K562 (cell line): ENCODE results near the gene FBXO46. TPM values are rescaled to one million over a fixed set of nuclear protein-coding genes. Genes with fewer than 3 reads are reported as not detected.

Source experiments
- ARID2 ChIP-seq: fragments of 450-650 bp; IDR thresholded peaks from 2 replicates; pipeline ENCODE4 v1.6.1; 2017; ENCODE audit warnings: antibody characterized with exemption, mild to moderate bottlenecking
- BRCA1 ChIP-seq, 2 experiments: fragments of 450-650 bp in 1 of 2; sonication (generic) in 1 of 2; formaldehyde crosslinking in 1 of 2; IDR thresholded peaks; 2 replicates each; pipeline versions ENCODE4 v1.5.0 to v1.6.1; 2017 to 2020; ENCODE audit warnings: mild to moderate bottlenecking in 1 of 2, missing genetic modification reagents in 1 of 2
- BRD9 ChIP-seq: fragments of 450-650 bp; IDR thresholded peaks from 2 replicates; pipeline ENCODE4 v1.6.1; 2018; ENCODE audit warnings: low read depth; ENCODE audit not compliant: partially characterized antibody
- BRF2 ChIP-seq: IDR thresholded peaks from 3 replicates; pipeline ENCODE4 v1.6.1; 2011; ENCODE audit warnings: borderline replicate concordance, mild to moderate bottlenecking; ENCODE audit not compliant: insufficient read length, insufficient read depth
- CBFB ChIP-seq: sonication (generic); formaldehyde crosslinking; IDR thresholded peaks from 2 replicates; pipeline ENCODE4 v1.4.0; 2020; ENCODE audit warnings: mild to moderate bottlenecking, missing genetic modification reagents
- DACH1 ChIP-seq: fragments of 450-650 bp; IDR thresholded peaks from 2 replicates; pipeline ENCODE4 v1.6.1; 2018; ENCODE audit not compliant: partially characterized antibody
- ERF ChIP-seq: fragments of 450-650 bp; formaldehyde crosslinking; IDR thresholded peaks from 2 replicates; pipeline ENCODE4 v1.4.0; 2020; ENCODE audit warnings: mild to moderate bottlenecking, mixed read lengths
- FOXK2 ChIP-seq, 2 experiments: fragments of 450-650 bp; IDR thresholded peaks in 1 of 2; conservative IDR thresholded peaks in 1 of 2; 2 replicates each; pipeline ENCODE4 v1.6.1; 2016; ENCODE audit warnings: low read depth in 2 of 2, mild to moderate bottlenecking in 1 of 2
- FOXO4 ChIP-seq: fragments of 450-650 bp; formaldehyde crosslinking; IDR thresholded peaks from 2 replicates; pipeline ENCODE4 v1.4.0; 2020; ENCODE audit warnings: mild to moderate bottlenecking, moderate library complexity
- GATAD2A ChIP-seq: fragments of 450-650 bp; IDR thresholded peaks from 2 replicates; pipeline ENCODE4 v1.6.1; 2017
- NEUROD1 ChIP-seq: fragments of 150-350 bp; IDR thresholded peaks from 2 replicates; pipeline ENCODE4 v1.6.1; 2014; ENCODE audit warnings: borderline replicate concordance, low read length, low read depth; ENCODE audit not compliant: partially characterized antibody
- NFYB ChIP-seq: IDR thresholded peaks from 2 replicates; pipeline ENCODE4 v1.6.1; 2011; ENCODE audit warnings: mild to moderate bottlenecking, moderate library complexity; ENCODE audit not compliant: insufficient read length; ENCODE audit errors: extremely low read depth
- PCBP1 ChIP-seq: fragments of 200-400 bp; formaldehyde crosslinking; IDR thresholded peaks from 2 replicates; pipeline ENCODE4 v1.6.1; 2018; ENCODE audit warnings: mild to moderate bottlenecking, low read depth, low read length; ENCODE audit not compliant: poor library complexity, severe bottlenecking
- SAP30 ChIP-seq: fragments of 200-600 bp; sonication (generic); IDR thresholded peaks from 2 replicates; pipeline ENCODE4 v1.6.1; 2012; ENCODE audit warnings: borderline replicate concordance, low read depth, mild to moderate bottlenecking, moderate library complexity, low read length, control low read depth, inconsistent platforms; ENCODE audit not compliant: insufficient read depth, poor library complexity, severe bottlenecking
- SMC3 ChIP-seq: conservative IDR thresholded peaks from 2 replicates; pipeline ENCODE4 v1.6.1; 2011; ENCODE audit warnings: low read depth, low read length, improper control_type of control experiment; ENCODE audit not compliant: insufficient read depth
- TAL1 ChIP-seq: fragments of 450-650 bp; IDR thresholded peaks from 2 replicates; pipeline ENCODE4 v1.6.1; 2016; ENCODE audit warnings: mild to moderate bottlenecking
- ZBTB1 ChIP-seq: sonication (generic); formaldehyde crosslinking; IDR thresholded peaks from 2 replicates; pipeline ENCODE4 v1.8.1; 2023; ENCODE audit warnings: missing genetic modification reagents, low read depth, mild to moderate bottlenecking, borderline replicate concordance
- ZNF232 ChIP-seq: sonication (generic); formaldehyde crosslinking; IDR thresholded peaks from 2 replicates; pipeline ENCODE4 v1.8.0; 2022; ENCODE audit warnings: mild to moderate bottlenecking, missing genetic modification reagents
- ZNF41 ChIP-seq: fragments of 250-450 bp; sonication (Bioruptor Pico); conservative IDR thresholded peaks from 2 replicates; pipeline ENCODE4 v1.4.0; 2020; ENCODE audit warnings: mild to moderate bottlenecking
- ZNF511 ChIP-seq: sonication (generic); formaldehyde crosslinking; IDR thresholded peaks from 2 replicates; pipeline ENCODE4 v1.8.0; 2022; ENCODE audit warnings: mild to moderate bottlenecking, missing genetic modification reagents
- ZNF586 ChIP-seq: fragments of 450-650 bp; formaldehyde crosslinking; conservative IDR thresholded peaks from 2 replicates; pipeline ENCODE4 v1.4.0; 2020; ENCODE audit warnings: mild to moderate bottlenecking, moderate library complexity
- ZNF699 ChIP-seq: fragments of 250-450 bp; sonication (Bioruptor Pico); IDR thresholded peaks from 2 replicates; pipeline ENCODE4 v1.8.0; 2021; ENCODE audit warnings: mild to moderate bottlenecking, moderate library complexity; ENCODE audit not compliant: insufficient replicate concordance
- polyA plus RNA-seq, 8 experiments: library from polyadenylated mRNA; depleted of rRNA in 4 of 8; stranded (reverse) in 5 of 8; unstranded in 3 of 8; fragments of >200 nt; fragmentation: Nextera tagmentation in 2 of 8; fragmentation: Illumina TruSeq in 1 of 8; extraction: Ambion mirVana in 2 of 8; extraction: Trizol in 1 of 8; gene quantifications; 2 replicates each; pipeline versions ENCODE4 v1.2.1 to v1.2.3, GENCODE V29; 2011 to 2014; ENCODE audit warnings: inconsistent platforms in 1 of 8, missing spikeins in 1 of 8
- total RNA-seq, 7 experiments: library from RNA; depleted of rRNA in 6 of 7; stranded (reverse); fragments of >200 nt in 6 of 7; fragmentation: Illumina TruSeq in 2 of 7; extraction: Trizol in 2 of 7; gene quantifications; 2 replicates each; pipeline versions ENCODE4 v1.2.1 to v1.2.3, GENCODE V29; 2011 to 2021; ENCODE audit warnings: low replicate concordance in 1 of 7

Gene FBXO46
- total and polyA plus RNA-seq, 9 of the 15 experiments (the other 6 are each of a cell fraction or from before 2014, with no cell fraction given), result 1.5 to 36.1 (median 7.3) TPM

- no peak for TF ChIP-seq FOXO4 (CRISPR knock-in tag)
- TF ChIP-seq CBFB, result 0 out of 2 replicates have a peak, but pooled peaks have one; percentile 48
- no peak for TF ChIP-seq ZBTB1 (CRISPR knock-in tag)
- TF ChIP-seq BRF2, result no peak
- no peak for TF ChIP-seq BRCA1 (IDR thresholded peaks at IDR 0.05)
- TF ChIP-seq BRCA1 (CRISPR knock-in tag; IDR thresholded peaks at IDR 0.05), result no peak
- TF ChIP-seq GATAD2A, result no peak
- no peak for TF ChIP-seq ZNF232 (CRISPR knock-in tag)
- TF ChIP-seq TAL1, result no peak
- TF ChIP-seq DACH1, result no peak
- TF ChIP-seq FOXK2 (conservative IDR thresholded peaks at IDR 0.05 in 1 of 2, IDR thresholded peaks at IDR 0.05 in 1 of 2; ENCODE audit: low read depth in 2 of 2), result no peak
- TF ChIP-seq BRD9, result peak; percentile 63
- TF ChIP-seq ERF (CRISPR knock-in tag), result no peak
- no peak for TF ChIP-seq ZNF699 (CRISPR knock-in tag)
- no peak for TF ChIP-seq ZNF41 (CRISPR knock-in tag)
- no peak for TF ChIP-seq NEUROD1
- peak; percentile 10 for TF ChIP-seq PCBP1
- TF ChIP-seq SAP30, result no peak
- 0 out of 2 replicates have a peak, but pooled peaks have one; percentile 37 for TF ChIP-seq ZNF511 (CRISPR knock-in tag)
- peak; percentile 62 for TF ChIP-seq SMC3
- no peak for TF ChIP-seq NFYB
- no peak for TF ChIP-seq ARID2
- no peak for TF ChIP-seq ZNF586 (CRISPR knock-in tag)
Observed at GRCh38 chr19:45693106-45693788, 37.4 kb downstream of the FBXO46 start (continued).
